ENCODE results near the gene SCYGR3.

The SCYGR3 gene

GRCh38 chr2:227614740-227615139 lies at the start of gene SCYGR3:
SCYGR3 (minus strand) TSS chr2:227614840; CDS start chr2:227614840, 0 bp downstream.
- DNase-seq: no peak

GRCh38 chr2:227661827-227662226 lies 47.2 kb upstream of the SCYGR3 start:
- DNase-seq: no peak

- DNase-seq: no peak
Observed at GRCh38 chr2:227661025-227661649, 46.5 kb upstream of the SCYGR3 start.

- DNase-seq: no peak
Observed at GRCh38 chr2:227657199-227657845, 42.7 kb upstream of the SCYGR3 start.

GRCh38 chr2:227655454-227655853 lies 40.8 kb upstream of the SCYGR3 start:
- DNase-seq: no peak

- DNase-seq: no peak
Observed at GRCh38 chr2:227654426-227654825, 39.8 kb upstream of the SCYGR3 start.

- DNase-seq: no peak
Observed at GRCh38 chr2:227653419-227653818, 38.8 kb upstream of the SCYGR3 start.

GRCh38 chr2:227643990-227644551 lies 29.4 kb upstream of the SCYGR3 start:
- DNase-seq: no peak

- no peak for DNase-seq
Observed at GRCh38 chr2:227642656-227643055, 28.0 kb upstream of the SCYGR3 start.

- no peak for DNase-seq
Observed at GRCh38 chr2:227634201-227634600, 19.6 kb upstream of the SCYGR3 start.

GRCh38 chr2:227632827-227633226 lies 18.2 kb upstream of the SCYGR3 start:
- DNase-seq: no peak

GRCh38 chr2:227630322-227630721 lies 15.7 kb upstream of the SCYGR3 start:
- no peak for DNase-seq

- DNase-seq: no peak
Observed at GRCh38 chr2:227629435-227629834, 14.8 kb upstream of the SCYGR3 start.

- DNase-seq: no peak
Observed at GRCh38 chr2:227627769-227628168, 13.1 kb upstream of the SCYGR3 start.

GRCh38 chr2:227626580-227627151 lies 12.0 kb upstream of the SCYGR3 start:
- DNase-seq: no peak

GRCh38 chr2:227625420-227625819 lies 10.8 kb upstream of the SCYGR3 start:
- DNase-seq: no peak

- no peak for DNase-seq
Observed at GRCh38 chr2:227623226-227623625, 8.6 kb upstream of the SCYGR3 start.

GRCh38 chr2:227617316-227618230 lies 2.9 kb upstream of the SCYGR3 start, which contains the start of gene SCYGR4:
SCYGR4 (plus strand) TSS chr2:227617498; CDS start chr2:227617498, 0 bp downstream.
- DNase-seq: no peak

GRCh38 chr2:227616631-227617030 lies 2.0 kb upstream of the SCYGR3 start:
- DNase-seq: no peak

GRCh38 chr2:227615906-227616305 lies 1.3 kb upstream of the SCYGR3 start:
- no peak for DNase-seq

GRCh38 chr2:227615181-227615580 lies 541 bp upstream of the SCYGR3 start:
- DNase-seq: no peak

- DNase-seq: no peak
Observed at GRCh38 chr2:227614246-227614645, 394 bp downstream of the SCYGR3 start.

- no peak for DNase-seq
Observed at GRCh38 chr2:227613272-227613660, 1.4 kb downstream of the SCYGR3 start.
